ENCODE measurements around the gene HBG1.

- no peak for TF ChIP-seq CTCF (conservative IDR thresholded peaks at IDR 0.05)
- TF ChIP-seq ZFX (IDR thresholded peaks at IDR 0.05) = no peak
Measured at GRCh38 chr11:5251746-5252145, 2.1 kb upstream of the HBG1 start.

All from C4-2B (cell line).